Activated CD4-positive, alpha-beta T cell treated with anti-CD3 and anti-CD28 coated beads, Interleukin-2, amount 50 U/mL, for 4 hours (primary cell): ENCODE results near the gene SPACDR.

Experiments used
- DNase-seq, 2 experiments: peaks; one replicate each; pipeline ENCODE4 v3.0.0-alpha.2; 2020

Gene SPACDR

DNA sequence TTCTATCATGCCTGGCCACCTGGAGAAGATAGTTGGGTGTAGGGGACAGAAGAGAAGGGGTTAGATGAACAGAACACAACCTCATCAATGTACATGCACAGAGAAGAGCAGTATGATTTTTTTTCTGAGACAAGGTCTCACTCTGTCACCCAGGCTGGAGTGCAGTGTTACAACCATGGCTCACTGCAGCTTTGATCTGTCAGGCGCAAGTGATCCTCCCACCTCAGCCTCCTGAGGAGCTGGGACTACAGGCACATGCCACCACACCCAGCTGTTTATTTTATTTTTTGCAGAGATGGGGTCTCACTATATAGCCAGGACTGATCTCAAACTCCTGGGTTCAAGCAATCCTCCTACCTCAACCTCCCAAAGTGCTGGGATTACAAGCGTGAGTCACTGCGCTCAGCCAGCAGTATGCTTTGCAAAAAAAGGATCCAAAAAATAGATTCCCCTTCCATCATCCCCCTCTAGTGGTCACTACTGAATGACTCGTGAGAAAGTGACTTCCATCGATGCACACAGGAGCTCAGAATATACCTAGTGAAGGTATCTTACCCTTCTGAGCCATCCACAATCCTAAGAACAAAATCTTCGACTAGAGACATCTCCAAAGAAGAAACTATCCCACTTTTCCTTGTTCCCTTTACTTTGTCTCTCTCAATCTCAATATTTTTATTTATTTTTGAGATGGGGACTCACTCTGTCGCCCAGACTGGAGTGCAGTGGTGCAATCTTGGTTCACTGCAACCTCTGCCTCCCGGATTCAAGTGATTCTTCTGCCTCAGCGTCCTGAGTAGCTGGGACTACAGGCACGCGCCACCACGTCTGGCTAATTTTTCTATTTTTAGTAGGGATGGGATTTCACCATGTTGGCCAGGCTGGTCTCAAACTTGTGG, 56.5 kb downstream of the SPACDR start:
- DNase-seq, result peak; percentile 12 to 20

DNA sequence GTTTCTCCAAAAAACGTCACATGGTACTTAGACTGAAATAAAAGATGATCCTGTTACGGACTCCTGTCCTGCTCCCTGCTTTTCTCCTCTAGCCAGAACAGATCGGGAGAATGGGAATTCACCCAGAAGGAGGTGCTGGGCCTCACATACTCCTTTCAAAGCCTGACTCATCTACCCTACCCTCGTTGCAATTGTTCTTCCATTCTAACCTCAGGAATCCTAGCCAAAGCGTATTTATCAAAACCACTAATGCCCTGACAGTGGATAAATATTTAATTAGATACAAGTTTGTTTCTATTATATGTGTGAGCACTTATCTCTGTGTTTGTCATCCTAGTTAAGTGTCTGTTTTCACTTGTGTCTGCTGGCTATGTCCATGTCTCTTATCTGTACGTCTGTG, 57.3 kb downstream of the SPACDR start:
- DNase-seq, result no peak
